Osteocyte (in vitro differentiated cells): Measurements from ENCODE around the gene LETM1. TPM values are rescaled to one million over a fixed set of nuclear protein-coding genes. Genes with fewer than 3 reads are reported as not detected.
A peak's percentile ranks its signal among the peaks of the same experiment; 100 is the strongest.

Experiments
- DNase-seq: peaks from one replicate; pipeline ENCODE4 v3.0.0; 2021; ENCODE audit warnings: mixed read lengths; ENCODE audit not compliant: unreplicated experiment; ENCODE audit errors: extremely low spot score
- H3K27ac Mint-ChIP-seq: one replicate; pipeline ENCODE4 v1.8.0; 2021; ENCODE audit warnings: mild to moderate bottlenecking, mixed read lengths; ENCODE audit not compliant: unreplicated experiment
- H3K27me3 Mint-ChIP-seq: one replicate; pipeline ENCODE4 v1.8.0; 2021; ENCODE audit warnings: mixed read lengths; ENCODE audit not compliant: unreplicated experiment
- H3K36me3 Mint-ChIP-seq: one replicate; pipeline ENCODE4 v1.8.0; 2021; ENCODE audit warnings: mixed read lengths; ENCODE audit not compliant: unreplicated experiment
- H3K4me1 Mint-ChIP-seq: one replicate; pipeline ENCODE4 v1.8.0; 2021; ENCODE audit warnings: mixed read lengths; ENCODE audit not compliant: unreplicated experiment
- H3K4me3 Mint-ChIP-seq: one replicate; pipeline ENCODE4 v1.8.0; 2021; ENCODE audit warnings: mild to moderate bottlenecking, moderate library complexity, mixed read lengths; ENCODE audit not compliant: unreplicated experiment
- H3K9me3 Mint-ChIP-seq: one replicate; pipeline ENCODE4 v1.8.0; 2021; ENCODE audit warnings: mixed read lengths; ENCODE audit not compliant: unreplicated experiment
- total RNA-seq: library from RNA; stranded (reverse); gene quantifications from 2 replicates; pipeline ENCODE4 v1.2.1, GENCODE V29; 2021
- TF ChIP-seq, protein P1 (sequence below): fragments of 200-600 bp; sonication (generic); IDR thresholded peaks from 2 replicates; pipeline ENCODE4 v1.5.0; 2021; ENCODE audit warnings: antibody characterized with exemption, mild to moderate bottlenecking, moderate library complexity

The LETM1 gene
- total RNA-seq, 1 donor from 2014 or later = 48.2 TPM

- no peak for DNase-seq
- TF ChIP-seq, protein P1, sequence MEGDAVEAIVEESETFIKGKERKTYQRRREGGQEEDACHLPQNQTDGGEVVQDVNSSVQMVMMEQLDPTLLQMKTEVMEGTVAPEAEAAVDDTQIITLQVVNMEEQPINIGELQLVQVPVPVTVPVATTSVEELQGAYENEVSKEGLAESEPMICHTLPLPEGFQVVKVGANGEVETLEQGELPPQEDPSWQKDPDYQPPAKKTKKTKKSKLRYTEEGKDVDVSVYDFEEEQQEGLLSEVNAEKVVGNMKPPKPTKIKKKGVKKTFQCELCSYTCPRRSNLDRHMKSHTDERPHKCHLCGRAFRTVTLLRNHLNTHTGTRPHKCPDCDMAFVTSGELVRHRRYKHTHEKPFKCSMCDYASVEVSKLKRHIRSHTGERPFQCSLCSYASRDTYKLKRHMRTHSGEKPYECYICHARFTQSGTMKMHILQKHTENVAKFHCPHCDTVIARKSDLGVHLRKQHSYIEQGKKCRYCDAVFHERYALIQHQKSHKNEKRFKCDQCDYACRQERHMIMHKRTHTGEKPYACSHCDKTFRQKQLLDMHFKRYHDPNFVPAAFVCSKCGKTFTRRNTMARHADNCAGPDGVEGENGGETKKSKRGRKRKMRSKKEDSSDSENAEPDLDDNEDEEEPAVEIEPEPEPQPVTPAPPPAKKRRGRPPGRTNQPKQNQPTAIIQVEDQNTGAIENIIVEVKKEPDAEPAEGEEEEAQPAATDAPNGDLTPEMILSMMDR = no peak
- H3K36me3 Mint-ChIP-seq = peaks cover 7% of the 10 kb centered on the region
- H3K27me3 Mint-ChIP-seq = no peaks in the 10 kb centered on the region
- H3K27ac Mint-ChIP-seq = no peak overlapping the region
- no peak overlapping the region for H3K4me3 Mint-ChIP-seq
- H3K4me1 Mint-ChIP-seq = peaks cover 15% of the 10 kb centered on the region
- no peaks in the 10 kb centered on the region for H3K9me3 Mint-ChIP-seq
Measured at GRCh38 chr4:1898007-1898406, 42.1 kb upstream of the LETM1 start.

GRCh38 chr4:1896658-1896991, 40.7 kb upstream of the LETM1 start:
- Mint-ChIP-seq H3K27ac (peak overlapping the region; percentile 53), H3K36me3 (peaks cover 7% of the 10 kb centered on the region)
- TF ChIP-seq, protein P1 = no peak

GRCh38 chr4:1895971-1896657, 40.2 kb upstream of the LETM1 start:
- Mint-ChIP-seq H3K27me3 (no peaks in the 10 kb centered on the region), H3K4me3 (no peak overlapping the region), H3K4me1 (peaks cover 15% of the 10 kb centered on the region), H3K36me3 (peaks cover 6% of the 10 kb centered on the region), H3K27ac (peak overlapping the region; percentile 53), H3K9me3 (no peaks in the 10 kb centered on the region)
- DNase-seq = no peak
- TF ChIP-seq, protein P1 = no peak

More at GRCh38 chr4:1896658-1896991, 40.7 kb upstream of the LETM1 start:
- DNase-seq = no peak
- Mint-ChIP-seq H3K4me1 (peaks cover 15% of the 10 kb centered on the region), H3K9me3 (no peaks in the 10 kb centered on the region), H3K27me3 (no peaks in the 10 kb centered on the region), H3K4me3 (no peak overlapping the region)

DNA sequence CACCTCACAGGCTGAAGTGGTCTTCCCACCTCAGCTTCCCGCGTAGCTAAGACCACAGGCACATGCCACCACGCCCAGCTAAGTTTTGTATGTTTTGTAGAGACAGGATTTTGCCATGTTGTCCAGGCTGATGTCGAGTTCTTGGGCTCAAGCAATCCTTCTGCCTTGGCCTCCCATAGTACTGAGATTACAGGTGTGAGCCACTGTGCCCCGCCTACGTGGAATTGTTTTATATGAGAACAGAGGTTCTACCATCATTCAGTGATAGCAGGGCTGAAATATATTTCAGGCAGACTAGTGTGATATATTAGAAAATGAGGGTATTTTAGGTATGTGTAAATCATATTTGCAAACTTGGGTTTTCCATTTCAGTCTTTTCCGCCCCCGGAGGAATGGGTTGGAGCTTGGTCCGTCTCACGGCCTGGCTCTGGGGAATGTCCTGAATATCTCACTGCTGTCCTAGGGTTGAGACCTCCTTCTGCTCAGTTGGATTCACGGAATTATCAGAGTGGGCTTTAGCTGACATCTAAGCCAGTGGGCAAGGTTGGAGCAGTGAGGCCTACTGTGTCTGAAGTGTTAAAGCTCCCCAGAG, 35.1 kb upstream of the LETM1 start:
- Mint-ChIP-seq H3K27me3 (no peaks in the 10 kb centered on the region), H3K27ac (no peak overlapping the region), H3K4me1 (peaks cover 18% of the 10 kb centered on the region), H3K36me3 (peaks cover 4% of the 10 kb centered on the region), H3K9me3 (no peaks in the 10 kb centered on the region), H3K4me3 (no peak overlapping the region)
- TF ChIP-seq, protein P1 = no peak
- no peak for DNase-seq

GRCh38 chr4:1887052-1887451, 31.1 kb upstream of the LETM1 start:
- peaks cover 13% of the 10 kb centered on the region for H3K4me1 Mint-ChIP-seq
- peak overlapping the region; percentile 52 for H3K27ac Mint-ChIP-seq
- no peaks in the 10 kb centered on the region for H3K27me3 Mint-ChIP-seq
- no peak for DNase-seq
- H3K9me3 Mint-ChIP-seq = no peaks in the 10 kb centered on the region
- H3K36me3 Mint-ChIP-seq = peaks cover 2% of the 10 kb centered on the region
- TF ChIP-seq, protein P1 = no peak
- H3K4me3 Mint-ChIP-seq = no peak overlapping the region
